ENCODE results near the gene NECTIN4. TPM values are rescaled to one million over a fixed set of nuclear protein-coding genes. Genes with fewer than 3 reads are reported as not detected.

Gene NECTIN4
- total and polyA plus RNA-seq, 2 of the 13 experiments (the other 11 are each of a cell fraction or from before 2014, with no cell fraction given): 5.9 to 12.4 TPM

GRCh38 chr1:161119092-161119903, 29.9 kb upstream of the NECTIN4 start:
- ATAC-seq: peak; percentile 24
- H3K27me3 ChIP-seq (ENCODE audit: control insufficient read depth in 1 of 2, insufficient read depth in 2 of 2, low read length in 2 of 2): no peaks in the 10 kb centered on the region; a peak in 1 of 5 replicates
- intact Hi-C loops (cut with micrococcal nuclease; ENCODE audit: unreplicated experiment): no loop called here
- BruUV-seq (replicated peaks): no TSS peak
- DNase-seq (ENCODE audit: low spot score): no peak
- no peaks in the 10 kb centered on the region for H3K9me3 ChIP-seq (ENCODE audit: low read length)
- H3K4me1 ChIP-seq (ENCODE audit: insufficient read depth, low read length): peaks cover 44% of the 10 kb centered on the region
- peak overlapping the region; percentile 88 for H3K27ac ChIP-seq (ENCODE audit: extremely low read length, insufficient read depth, low read length)
- peaks cover 50% of the 10 kb centered on the region for H3K79me2 ChIP-seq (ENCODE audit: insufficient read depth, low read length)
- peak overlapping the region; percentile 98 for H3K4me2 ChIP-seq (ENCODE audit: low read depth, low read length)
- 57% methylated on average over 10 of the region's 10 CpGs for WGBS (ENCODE audit: low lambda C conversion rate)
- no peak overlapping the region for H2AFZ ChIP-seq (ENCODE audit: low read length)
- H4K20me1 ChIP-seq (ENCODE audit: insufficient read depth, low read length): peaks cover 4% of the 10 kb centered on the region; the same call in 1 of the 2 replicates
- in situ Hi-C loops (cut with HindIII; ENCODE audit: extremely low pct_ligation_motif_present, low pct_unique_long_range_greater_than_20kb): no loop called here
- FAIRE-seq: peak; percentile 40
- H3K36me3 ChIP-seq (replicated peaks in 1 of 2; ENCODE audit: control insufficient read depth in 1 of 2, insufficient read depth in 2 of 2, low read length in 2 of 2): peaks cover 18 to 46% of the 10 kb centered on the region in 2 experiments
- ChIA-PET CTCF (ENCODE audit: low intra/inter-chr PET ratio, low total read pairs) (no interaction called here), POLR2A (no interaction called here)
- peak overlapping the region; percentile 96 for H3K9ac ChIP-seq (ENCODE audit: insufficient read depth, low read depth, low read length)
- peak overlapping the region; percentile 95 to 99 (median 96); a peak in 5 of 6 replicates for H3K4me3 ChIP-seq (replicated peaks in 1 of 3; ENCODE audit: insufficient read depth in 1 of 3, low read depth in 2 of 3, low read length in 3 of 3)
- TF ChIP-seq CBX1 (IDR thresholded peaks at IDR 0.05; ENCODE audit: low read depth) (no peak), ARHGAP35 (CRISPR knock-in tag; IDR thresholded peaks at IDR 0.05; ENCODE audit: borderline replicate concordance) (no peak), ZBTB4 (CRISPR knock-in tag; IDR thresholded peaks at IDR 0.05; ENCODE audit: borderline replicate concordance) (no peak), GABPA (IDR thresholded peaks at IDR 0.05; ENCODE audit: low read depth, low read length) (no peak), GABPA (CRISPR knock-in tag; IDR thresholded peaks at IDR 0.05; ENCODE audit: low read depth) (peak; percentile 15), GPN1 (CRISPR knock-in tag; IDR thresholded peaks at IDR 0.05; ENCODE audit: borderline replicate concordance) (no peak), CHD2 (IDR thresholded peaks at IDR 0.05; ENCODE audit: low read depth, low read length) (no peak), JARID2 (CRISPR knock-in tag; IDR thresholded peaks at IDR 0.05; ENCODE audit: insufficient replicate concordance) (no peak), ZNF503 (CRISPR knock-in tag; IDR thresholded peaks at IDR 0.05) (no peak), RAD21 (CRISPR knock-in tag; IDR thresholded peaks at IDR 0.05) (0 out of 2 replicates have a peak, but pooled peaks have one; percentile 9), KDM2A (CRISPR knock-in tag; IDR thresholded peaks at IDR 0.05; ENCODE audit: borderline replicate concordance, low read depth) (peak; percentile 23; the same call in 1 of the 2 replicates)
- TF ChIP-seq, protein P1, sequence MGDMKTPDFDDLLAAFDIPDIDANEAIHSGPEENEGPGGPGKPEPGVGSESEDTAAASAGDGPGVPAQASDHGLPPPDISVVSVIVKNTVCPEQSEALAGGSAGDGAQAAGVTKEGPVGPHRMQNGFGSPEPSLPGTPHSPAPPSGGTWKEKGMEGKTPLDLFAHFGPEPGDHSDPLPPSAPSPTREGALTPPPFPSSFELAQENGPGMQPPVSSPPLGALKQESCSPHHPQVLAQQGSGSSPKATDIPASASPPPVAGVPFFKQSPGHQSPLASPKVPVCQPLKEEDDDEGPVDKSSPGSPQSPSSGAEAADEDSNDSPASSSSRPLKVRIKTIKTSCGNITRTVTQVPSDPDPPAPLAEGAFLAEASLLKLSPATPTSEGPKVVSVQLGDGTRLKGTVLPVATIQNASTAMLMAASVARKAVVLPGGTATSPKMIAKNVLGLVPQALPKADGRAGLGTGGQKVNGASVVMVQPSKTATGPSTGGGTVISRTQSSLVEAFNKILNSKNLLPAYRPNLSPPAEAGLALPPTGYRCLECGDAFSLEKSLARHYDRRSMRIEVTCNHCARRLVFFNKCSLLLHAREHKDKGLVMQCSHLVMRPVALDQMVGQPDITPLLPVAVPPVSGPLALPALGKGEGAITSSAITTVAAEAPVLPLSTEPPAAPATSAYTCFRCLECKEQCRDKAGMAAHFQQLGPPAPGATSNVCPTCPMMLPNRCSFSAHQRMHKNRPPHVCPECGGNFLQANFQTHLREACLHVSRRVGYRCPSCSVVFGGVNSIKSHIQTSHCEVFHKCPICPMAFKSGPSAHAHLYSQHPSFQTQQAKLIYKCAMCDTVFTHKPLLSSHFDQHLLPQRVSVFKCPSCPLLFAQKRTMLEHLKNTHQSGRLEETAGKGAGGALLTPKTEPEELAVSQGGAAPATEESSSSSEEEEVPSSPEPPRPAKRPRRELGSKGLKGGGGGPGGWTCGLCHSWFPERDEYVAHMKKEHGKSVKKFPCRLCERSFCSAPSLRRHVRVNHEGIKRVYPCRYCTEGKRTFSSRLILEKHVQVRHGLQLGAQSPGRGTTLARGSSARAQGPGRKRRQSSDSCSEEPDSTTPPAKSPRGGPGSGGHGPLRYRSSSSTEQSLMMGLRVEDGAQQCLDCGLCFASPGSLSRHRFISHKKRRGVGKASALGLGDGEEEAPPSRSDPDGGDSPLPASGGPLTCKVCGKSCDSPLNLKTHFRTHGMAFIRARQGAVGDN (CRISPR knock-in tag; IDR thresholded peaks at IDR 0.05): peak; percentile 50

Measured in HepG2 (cell line).